Hematopoietic multipotent progenitor cell treated with erythropoietin and hydrocortisone succinate and interleukin-3 and kit ligand, for 4 days (in vitro differentiated cells): ENCODE results near the gene TH.
"Not testable (repeated sequence)": the region's sequence is repeated elsewhere in the genome, so short reads cannot be mapped to it uniquely, and the experiment has no call there.

Experiments
- DNase-seq: peaks from one replicate; pipeline ENCODE4 v3.0.0-alpha.2; 2015

Gene TH

DNA sequence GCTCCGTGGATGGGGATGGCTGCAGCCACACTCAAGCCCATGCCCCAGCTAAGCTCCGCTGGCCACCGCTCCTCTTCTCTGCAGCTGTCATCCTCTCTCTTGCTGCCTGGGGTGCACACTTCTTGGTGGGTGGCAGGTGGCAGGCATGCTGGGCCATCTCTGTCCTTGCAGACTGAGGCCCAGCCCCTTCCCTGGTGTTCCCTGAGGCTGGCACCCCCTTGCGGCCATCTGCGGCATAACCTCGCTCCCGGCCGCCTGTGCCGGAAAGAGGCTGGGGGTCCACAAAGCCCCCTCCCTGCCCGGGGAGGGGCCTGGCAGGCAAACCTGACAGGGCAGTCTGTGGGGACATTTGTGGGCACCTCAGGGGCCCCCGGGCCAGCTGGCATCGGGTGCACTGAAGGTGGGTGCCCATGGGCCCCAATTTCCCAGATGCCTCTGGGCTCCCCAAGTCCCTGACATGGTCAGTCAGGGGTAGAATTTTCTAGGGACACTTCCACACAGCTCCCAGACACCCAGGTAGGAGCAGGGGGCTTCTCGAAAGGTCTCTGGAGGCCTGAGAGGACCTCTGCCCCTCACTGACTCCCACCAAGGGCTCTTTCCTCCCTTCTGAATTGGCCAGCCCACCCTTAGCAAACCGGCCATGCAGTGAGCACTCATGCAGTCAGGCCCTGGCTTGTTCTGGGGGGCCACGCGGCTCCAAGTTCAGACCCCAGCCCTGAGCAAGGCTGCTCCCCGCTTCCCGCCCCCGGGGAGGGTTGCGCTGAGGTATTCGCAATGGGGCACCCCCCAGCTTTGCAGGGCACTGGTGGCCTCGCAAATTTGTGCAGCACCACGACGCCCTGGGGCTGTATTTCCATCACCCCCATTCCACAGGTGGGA is 23.5 kb upstream of the TH start:
- peak; percentile 70 for DNase-seq

DNA sequence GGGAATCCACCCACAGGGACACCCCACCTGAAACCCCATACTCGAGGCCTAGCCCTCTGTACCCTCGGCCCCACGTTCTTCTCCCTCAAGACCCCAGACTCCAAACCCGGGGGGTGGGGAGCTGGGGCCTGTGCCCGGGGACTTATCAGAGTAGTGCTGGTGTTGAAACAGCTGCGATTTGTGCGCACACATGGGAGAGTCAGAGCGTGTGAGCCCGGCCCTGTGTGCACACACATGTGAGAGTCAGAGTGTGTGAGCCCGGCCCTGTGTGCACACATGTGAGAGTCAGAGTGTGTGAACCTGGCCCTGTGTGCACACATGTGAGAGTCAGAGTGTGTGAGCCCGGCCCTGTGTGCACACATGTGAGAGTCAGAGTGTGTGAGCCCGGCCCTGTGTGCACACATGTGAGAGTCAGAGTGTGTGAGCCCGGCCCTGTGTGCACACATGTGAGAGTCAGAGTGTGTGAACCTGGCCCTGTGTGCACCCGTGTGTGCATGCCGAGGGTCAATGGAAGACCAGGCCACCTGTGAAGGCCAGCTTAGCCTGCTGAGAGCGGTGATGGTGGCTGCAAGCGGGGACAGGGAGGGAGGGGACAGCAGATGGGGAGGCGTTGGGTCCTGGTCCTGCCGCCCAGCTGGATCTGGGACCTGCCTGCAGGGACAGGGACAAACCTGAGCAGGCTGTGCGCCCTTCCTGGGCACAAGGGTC is 22.4 kb upstream of the TH start:
- DNase-seq, result not testable (repeated sequence)

DNA sequence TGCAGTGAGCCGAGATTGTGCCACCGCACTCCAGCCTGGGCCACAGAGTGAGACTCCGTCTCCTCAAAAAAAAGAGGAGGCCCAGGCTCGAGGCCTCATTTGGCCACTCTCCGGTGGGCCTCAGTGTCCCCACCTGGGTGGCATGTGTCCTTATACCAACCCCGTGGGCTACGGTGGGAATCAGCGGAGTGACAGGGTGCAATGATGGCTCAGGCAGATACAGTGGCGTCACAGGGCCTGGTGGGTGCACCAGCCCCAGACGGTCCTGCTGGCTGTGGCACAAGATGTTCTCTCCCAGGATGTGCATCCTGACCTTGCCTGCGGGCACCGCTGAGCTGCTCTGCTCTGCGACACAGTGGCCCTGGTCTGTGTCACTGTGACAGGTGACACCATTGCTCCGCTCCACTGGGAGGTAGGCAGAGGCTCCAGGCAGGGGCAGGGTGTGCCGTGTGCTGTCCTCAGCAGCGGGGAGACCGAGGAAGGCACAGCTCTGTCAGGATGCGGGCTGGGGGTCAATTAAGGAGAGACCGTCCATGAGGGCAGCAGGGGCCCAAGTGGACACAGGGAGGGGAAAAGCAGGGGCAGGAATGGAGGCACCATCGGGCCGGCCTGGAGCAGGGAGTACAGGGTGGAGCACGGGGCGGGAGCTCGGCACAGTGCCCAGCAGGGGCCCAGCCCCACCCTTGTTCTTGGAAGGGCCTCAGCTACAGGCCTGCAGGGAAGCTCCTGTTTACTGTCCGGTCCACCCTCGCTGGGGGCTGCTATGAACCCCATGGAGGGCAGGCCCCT is 21.7 kb upstream of the TH start:
- DNase-seq, result no peak

DNA sequence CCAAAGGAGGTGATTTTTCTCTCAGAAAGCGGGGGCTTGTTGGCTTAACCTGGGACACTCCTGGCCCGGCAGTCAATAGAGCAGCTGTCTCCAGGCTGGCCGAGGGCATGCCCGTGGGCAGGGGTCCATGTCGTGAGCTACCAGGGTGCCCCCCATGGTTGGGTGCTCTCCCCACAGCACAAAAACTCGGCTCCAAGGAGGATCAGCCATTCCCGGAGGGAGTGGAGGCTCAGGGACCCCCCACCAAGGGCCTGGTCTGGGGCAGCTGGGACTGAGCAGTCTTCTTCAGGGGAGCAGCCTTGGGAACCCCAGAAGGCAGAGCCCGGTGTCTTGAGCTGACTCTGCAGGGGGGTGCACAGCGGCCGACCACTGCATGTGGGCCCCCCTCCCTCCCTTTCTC is 20.8 kb upstream of the TH start:
- DNase-seq, result no peak

DNA sequence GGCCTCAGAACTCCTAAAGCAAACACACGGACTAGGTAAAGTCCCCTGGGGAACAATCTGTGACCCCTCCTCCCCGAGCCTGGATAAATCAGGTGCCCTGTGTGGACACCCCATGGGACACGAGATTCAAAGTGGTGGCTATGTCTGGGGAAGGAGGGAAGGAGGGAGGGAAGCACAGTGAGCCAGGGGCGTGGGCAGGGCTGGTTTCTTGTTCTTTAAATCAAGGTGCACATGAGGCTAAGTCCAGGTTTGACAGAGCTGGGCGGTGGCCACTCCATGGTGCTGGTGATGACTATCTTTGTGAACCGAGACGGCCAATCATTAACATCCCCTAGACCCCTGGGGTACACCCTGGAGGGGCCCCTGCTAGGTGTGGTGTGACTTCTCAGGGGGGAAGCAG is 20.3 kb upstream of the TH start:
- no peak for DNase-seq

DNA sequence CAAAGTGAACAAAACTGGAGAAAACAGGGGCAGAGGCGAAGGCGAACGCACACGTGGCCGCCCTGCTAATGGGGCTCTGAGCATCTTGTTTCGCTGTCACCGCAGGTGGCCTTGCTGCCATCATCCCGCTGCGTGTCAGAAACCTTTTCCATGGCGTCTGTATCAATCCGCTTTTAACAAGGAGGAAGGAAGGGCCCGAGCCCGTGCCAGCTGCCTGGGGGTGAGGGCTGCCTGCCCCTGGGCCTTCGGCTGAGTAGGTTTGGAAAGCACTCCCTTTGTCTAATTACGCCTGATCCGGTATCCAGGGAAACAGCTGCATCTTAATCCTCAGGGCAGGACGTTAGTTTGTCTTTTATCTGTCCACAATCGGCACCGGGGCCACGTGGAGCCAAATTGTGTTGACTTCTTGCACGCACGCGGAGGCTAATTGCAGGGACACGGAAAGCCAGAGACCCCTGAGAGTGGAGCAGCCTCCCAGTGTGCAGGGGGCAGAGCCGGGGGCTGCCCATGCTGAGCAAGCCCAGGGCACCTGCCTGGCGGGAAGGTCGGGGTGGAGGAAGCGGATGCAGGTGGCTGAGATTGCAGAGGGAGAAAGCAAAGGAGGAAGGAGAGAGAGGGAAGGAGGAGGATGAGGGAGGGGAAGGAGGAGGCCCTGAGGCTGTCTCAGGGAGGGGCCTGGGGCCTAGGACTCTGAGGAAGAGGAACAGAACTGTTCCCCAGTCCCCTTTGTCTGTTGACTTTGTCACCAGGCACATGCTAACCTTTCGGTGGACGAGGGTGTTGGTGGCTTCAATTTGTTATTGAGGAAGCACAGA is 19.2 kb upstream of the TH start:
- DNase-seq, result no peak

DNA sequence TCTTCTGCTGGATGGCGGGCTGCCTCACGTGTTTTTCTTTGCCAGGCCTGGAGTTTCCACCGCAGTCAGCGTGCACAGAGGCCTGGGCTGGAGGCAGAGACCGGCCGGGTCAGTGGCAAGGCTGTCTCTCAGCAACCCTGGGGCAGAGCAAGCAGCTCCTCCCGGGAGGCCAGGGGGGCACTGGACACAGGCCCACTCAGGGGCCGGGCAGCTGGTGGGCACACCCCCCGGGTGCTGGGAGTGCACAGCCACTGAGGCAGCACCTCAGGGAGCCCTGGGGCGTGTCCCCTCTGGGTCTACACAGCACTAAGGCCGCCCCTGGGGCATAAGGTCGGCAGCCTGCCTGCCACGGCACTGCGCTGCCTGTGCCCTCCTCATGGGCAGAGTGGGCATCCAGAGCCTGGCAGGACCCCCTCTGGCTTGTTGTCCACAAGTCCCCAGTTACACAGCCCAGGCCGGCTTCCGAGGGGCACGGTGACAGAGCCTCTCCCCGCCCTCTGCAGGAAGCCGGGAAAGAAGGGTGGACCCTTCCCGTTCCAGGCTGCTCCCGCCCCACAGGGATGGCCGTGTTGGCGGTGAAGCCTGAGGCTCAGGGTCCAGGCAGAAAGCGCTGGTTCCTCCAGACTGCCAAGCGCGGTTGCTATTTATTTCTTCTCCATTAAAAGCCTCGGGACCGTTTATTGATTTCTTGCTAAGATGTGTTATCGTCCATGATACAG is 18.5 kb upstream of the TH start:
- DNase-seq, result no peak

DNA sequence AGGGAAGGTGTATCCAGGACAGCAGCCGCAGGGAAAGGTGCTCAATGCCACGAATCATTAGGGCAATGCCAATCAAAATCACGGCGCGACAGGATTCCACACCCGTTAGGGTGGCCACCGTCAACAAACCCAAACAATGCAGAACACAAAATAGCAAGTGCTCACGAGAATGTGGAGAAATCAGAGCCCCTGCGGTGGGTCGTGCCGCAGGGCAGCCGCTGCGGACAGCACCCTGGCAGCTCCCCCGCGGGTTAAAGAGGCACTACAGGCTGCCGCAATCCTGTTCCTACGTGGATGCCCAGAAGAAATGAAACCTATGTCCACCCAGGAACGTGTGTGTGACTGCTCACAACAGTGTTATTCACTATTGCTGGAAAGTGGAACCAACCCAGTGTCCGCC is 17.1 kb upstream of the TH start:
- no peak for DNase-seq

DNA sequence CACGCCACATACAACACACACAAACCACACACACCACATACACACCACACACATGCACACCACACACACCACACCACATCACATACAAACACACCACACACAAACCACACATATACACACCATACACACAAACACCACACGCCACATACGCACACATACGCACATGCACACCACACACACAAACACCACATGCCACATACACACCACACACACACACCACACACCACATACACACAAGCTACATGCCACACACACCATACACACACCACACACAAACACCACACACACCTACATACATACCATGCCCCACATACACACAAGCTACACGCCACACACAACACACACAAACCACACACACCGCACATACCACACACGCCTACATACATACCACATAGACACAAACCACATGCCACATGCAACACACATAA is 15.7 kb upstream of the TH start:
- DNase-seq, result no peak

DNA sequence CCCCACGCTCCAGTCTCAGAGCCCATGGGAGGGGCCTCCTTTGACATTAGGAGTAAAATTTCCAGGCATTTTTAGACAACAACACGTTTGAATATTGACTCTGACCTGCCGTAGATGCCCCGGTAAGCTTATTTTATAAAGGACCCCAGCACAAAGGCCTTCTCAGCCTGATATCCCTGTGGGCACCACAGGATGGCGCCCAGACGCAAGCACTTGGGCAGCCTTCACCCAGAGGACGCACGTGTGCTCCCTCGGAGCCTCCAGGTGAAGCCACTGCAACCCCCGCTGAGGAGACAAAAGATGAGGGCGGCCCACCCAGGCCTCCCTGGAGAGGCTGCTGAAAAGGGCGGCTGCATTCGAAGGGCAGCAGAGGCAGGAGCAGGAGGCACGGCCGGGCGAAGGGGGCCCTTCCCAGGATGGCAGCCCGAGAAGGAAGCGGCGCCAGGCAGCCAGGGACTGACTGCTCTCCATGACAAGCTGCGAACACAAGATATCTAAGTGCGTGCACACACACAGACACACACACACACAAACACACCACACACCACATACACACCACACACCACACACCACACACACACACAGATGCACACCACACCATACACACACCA is 15.2 kb upstream of the TH start:
- DNase-seq, result peak; percentile 80

DNA sequence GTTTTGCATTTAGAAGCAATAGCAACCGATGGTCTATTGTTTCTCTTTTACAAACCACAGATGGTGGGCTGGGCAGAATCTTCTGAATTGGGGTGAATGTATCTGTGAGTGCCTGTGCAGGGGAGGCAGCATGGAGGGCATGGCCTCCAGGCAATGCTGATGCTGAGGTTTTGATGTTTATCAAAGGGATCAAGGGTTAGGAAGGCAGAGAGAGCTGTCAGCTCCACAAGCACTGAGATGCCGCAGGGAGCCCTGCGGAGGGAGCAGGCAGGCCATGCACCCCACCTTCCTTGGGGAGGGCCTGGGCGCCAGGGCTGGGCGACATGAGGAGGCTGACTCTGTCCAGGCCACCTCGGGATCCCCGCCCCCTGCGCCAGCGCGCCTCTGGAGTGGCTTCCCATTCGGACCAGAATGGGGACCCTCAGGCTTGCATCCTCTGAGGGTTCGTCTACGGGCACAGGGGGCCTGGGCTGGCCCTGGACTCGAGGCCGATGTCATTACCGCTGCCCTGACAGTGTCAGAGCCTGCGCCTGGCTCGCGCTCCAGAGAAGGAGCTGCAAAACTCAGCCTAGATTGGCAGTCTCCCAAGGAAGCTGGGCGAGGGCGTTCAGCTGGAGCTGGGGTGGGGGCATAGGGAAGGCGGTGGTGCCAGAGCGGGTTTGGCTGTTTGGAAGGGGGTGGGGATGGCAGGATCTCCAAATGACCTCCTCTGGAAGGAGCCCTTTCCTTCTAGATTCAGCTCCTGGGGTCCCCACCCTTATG is 13.9 kb upstream of the TH start:
- no peak for DNase-seq

DNA sequence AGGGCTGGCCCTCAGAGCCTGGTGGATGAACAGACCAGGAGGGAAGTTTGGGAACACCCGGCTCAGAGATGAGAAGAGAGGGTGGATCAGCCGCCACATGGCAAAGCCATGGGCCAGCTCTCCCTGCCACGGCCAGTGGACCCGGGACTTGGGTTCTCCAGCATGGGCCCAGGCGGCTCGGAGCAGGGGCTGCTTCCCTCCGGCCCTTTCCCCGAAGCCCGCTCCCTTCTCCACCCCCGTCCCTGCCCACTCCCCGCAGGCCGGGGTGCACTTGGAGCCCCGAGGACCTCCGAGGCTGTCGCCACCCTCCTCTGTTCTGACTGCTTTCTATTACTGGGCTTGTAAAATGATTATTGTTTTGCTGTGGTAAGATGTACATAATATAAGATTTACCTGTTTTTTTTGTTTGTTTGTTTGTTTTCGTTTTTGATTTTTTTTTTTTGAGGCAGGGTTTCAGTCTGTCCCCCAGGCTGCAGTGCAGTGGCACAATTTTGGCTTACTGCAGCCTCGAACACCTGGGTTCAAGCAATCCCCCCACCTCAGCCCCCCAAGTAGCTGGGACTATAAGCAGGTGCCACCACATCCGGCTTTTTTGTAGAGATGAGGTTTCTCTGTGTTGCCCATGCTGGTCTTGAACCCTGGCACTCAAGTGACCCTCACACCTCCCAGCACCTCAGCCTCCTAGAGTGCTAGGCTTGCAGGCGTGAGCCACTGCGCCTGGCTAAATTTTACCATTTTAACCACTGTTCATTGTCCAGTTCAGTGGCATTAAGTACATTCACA is 11.3 kb upstream of the TH start:
- DNase-seq, result no peak

DNA sequence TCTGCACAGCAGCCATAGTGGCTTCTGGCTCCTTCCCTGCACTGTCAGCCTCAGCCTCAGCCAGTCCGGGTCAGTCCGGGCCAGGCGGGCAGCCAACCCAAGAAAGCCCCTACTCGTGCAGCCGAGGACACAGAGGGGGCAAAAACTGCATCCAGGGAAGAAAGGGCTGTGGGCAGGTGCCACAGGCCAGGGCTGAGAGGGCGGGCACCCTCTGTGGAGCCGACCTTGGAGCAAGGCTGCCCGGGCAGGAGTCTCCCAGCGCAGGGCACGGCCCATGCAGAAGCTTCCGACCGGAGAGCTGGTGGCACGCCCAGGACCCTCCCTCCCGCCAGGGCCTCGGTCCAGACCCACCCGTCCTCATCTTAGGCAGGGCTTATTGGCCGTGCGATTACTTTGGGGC is 10.5 kb upstream of the TH start:
- DNase-seq, result no peak

DNA sequence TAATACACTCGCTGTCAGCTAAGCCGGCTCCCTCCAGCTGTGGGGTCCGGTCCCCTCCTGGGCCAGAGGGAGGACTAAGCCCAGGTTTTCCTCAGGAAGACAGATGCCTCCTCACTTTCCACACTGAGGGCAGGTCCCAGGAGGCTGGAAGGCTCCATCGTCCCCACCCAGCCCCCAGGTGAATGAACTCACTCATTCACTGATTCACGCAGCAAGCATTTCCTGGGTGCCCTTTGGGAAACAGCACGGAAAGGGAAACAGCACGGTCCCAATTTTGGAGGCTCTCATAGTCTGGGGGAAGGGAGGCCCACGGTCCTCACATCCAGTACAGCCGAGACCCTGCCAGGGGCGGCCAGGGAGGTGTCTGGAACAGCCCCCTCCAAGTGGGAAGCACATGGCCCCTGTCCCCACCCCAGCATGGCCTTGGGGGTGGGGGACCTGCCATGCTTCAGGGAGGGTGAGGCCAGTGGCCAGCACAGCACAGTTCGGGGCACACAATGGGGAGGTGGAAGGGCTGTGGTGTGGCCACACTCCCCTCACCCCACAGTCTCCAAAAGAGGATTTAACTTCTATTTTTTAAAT is 9.3 kb upstream of the TH start:
- no peak for DNase-seq

DNA sequence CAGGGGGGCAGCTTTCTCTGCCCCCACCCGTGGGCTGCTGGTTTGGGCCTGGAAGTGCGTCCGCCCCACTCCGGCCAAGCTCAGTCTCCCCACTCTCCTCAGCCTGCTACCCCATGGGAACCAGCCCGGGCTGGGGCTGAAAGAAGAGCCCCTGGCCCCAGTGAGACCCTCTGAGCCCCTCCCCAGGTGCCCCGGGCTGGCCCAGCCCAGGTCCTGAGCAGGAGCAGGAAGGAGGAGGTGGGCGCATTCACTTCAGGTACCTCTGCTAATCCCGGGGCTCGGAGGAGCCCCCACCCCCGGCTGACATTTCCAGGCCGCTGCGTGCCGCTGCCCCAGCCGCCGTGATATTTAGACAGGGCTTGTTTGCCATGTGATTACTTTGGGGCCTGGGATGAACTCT is 8.7 kb upstream of the TH start:
- no peak for DNase-seq

DNA sequence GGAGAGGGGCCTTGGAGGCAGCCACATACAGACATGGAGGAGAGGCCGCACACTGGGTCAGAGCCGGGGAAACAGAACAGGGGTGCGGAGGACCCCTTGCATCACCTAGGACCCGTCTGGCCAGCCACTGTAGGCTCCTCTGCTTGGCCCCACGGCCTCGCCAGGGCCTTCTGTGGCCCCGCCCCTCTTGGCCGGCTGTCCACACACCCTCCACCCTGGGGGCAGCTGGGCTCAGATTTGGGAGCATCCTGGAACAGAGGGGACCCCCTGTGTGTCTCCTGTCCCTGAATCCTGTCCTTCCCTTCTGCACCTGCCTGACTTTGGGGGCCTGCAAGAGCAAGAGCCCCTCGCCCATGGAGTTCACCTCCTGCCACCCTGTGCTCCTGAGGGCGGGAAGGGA is 7.9 kb upstream of the TH start:
- DNase-seq, result no peak

DNA sequence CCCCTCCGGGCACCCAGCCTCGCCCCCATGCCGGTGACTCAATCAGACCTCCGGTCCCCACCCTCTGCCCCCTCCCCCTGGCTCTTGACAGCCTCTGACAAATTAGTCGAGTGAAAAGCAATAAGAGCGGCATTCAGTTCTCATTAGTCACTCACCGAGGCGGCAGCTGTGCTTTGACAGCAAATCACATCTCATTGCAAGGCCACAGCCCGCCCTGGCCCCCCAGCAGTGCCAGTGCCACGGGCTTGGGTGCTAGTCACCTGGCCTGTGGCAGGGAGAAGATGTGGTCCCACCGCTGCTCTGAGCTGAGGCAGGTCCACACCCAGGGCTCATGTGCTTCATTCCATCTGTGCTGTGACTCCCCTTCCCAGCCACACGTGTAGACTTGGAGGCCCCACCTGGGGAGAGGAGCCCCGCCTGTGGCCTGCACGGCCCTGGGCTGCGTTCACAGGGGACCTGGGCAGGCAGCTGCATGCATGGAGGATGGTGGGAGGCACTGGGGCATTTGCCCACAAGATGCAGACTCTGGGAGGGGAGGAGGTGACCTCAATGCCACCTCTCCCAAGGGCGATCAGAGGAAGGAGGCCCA is 7.4 kb upstream of the TH start:
- no peak for DNase-seq

DNA sequence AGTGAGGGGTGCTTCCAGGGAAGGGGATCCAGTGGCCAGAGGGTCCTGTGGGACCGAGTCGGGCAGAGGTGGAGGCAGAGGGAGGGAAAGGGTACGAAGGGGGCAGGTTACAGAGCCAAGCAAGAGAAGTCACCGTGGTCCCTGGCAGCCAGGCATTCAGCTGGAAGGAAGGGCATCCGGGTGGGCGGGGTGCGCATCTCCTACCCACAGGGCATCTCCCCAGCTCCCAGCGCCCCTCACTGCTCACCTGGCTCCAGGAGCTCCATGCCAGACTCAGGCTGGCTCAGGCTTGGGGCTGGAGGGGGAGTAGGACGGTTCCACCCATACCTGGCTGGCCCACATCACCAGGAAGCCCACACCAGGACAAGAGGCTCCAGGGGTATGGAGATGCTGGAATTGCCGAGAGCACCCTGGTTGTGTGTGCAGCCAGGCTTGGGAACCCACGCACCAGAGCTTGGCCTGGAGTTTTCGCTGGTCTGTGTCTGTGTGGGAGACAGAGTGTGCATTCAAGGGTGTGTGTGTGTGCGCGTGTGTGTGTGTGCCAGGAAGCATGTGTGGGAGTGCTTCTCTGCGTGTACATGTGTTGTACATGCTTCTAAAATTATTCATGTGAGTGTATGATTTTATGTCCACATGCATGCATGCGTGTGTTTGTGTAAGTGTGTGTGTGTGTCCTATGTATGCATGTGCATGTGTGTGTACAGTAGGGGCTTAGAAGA is 6.6 kb upstream of the TH start:
- not testable (repeated sequence) for DNase-seq

DNA sequence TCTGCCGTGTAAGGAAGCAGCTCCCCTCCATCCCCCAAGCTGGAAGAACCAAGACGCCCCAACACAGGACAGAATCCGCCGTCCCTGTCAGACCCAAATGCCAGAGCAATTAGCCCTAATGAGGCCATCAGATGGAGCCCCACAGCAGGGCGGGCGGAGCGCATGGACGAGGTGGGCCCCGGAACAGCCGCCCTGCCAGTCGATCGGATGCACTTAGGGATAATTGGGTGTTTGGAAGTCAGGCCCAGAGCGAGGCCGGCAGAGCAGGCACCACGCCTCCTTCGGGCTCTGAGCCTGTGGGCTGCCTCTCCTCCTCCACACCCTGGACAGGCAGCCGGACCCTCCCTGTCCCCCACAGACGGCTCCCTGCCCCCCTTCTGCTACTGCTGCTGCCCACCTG is 5.5 kb upstream of the TH start:
- DNase-seq, result no peak
